ENCODE data around the gene CLTB.
"Not testable (repeated sequence)": the region's sequence is repeated elsewhere in the genome, so short reads cannot be mapped to it uniquely, and the experiment has no call there.

Gene CLTB

GRCh38 chr5:176415952-176416924 is at the start of gene CLTB:
Gene CLTB, minus strand, starts transcription at chr5:176416539. Its CDS starts 176 bp downstream, at chr5:176416363.
- peak; percentile 72 to 88 for DNase-seq (ENCODE audit: low read depth in 2 of 2)

GRCh38 chr5:176463113-176463764 is 46.9 kb upstream of the CLTB start:
- no peak for DNase-seq (ENCODE audit: low read depth in 2 of 2)

- no peak for DNase-seq (ENCODE audit: low read depth in 2 of 2)
Observed at GRCh38 chr5:176461349-176461748, 45.0 kb upstream of the CLTB start.

DNA sequence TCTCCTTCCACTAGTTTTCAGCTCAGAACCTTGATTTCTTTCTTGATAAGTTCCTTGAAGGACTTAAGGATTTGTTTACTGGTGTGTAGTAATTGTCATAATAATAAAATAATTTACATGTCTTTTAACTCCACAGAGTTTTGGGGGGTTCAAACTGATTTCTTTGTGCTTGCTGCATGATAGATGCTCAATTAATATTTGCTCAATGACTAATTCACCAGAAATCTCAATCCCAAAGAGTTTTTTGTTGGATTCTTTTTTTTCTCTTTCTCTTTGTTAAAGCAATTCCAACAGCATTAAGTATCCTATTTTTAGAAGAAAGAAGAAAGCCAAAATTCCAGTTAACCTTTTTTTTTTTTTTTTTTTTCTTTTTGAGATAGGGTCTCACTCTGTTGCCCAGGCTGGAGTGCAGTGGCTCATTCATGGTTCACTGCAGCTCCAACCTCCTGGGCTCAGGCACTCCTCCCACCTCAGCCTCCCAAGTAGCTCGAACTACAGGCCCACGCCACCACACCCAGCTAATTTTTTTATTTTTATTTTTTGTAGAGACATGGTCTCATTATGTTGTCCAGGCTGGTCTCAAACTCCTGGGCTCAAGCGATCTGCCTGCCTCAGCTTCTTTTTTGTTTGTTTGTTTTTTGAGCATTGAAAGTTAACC is 42.7 kb upstream of the CLTB start:
- DNase-seq (ENCODE audit: low read depth in 2 of 2) = no peak

- DNase-seq (ENCODE audit: low read depth in 2 of 2) = no peak
Observed at GRCh38 chr5:176454724-176455394, 38.5 kb upstream of the CLTB start.

DNA sequence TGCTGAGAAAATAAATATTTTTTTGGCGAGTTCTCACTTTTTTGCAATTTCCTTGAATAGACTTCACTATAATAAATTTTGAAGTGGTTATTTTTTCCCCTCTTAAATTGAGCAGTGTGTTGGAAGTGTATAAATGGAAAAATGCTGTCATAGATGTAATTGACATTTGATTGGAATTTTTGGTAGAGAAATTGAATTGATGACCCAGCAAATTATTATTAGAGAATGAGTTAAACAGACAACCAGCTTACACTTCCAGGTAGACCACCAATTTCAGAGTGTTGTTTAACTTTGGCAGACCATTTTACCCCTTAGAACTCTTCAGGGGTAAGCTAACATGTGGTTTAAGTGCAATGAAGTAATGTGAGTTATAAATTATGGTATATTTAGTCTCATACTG is 33.7 kb upstream of the CLTB start:
- no peak for DNase-seq (ENCODE audit: low read depth in 2 of 2)

DNA sequence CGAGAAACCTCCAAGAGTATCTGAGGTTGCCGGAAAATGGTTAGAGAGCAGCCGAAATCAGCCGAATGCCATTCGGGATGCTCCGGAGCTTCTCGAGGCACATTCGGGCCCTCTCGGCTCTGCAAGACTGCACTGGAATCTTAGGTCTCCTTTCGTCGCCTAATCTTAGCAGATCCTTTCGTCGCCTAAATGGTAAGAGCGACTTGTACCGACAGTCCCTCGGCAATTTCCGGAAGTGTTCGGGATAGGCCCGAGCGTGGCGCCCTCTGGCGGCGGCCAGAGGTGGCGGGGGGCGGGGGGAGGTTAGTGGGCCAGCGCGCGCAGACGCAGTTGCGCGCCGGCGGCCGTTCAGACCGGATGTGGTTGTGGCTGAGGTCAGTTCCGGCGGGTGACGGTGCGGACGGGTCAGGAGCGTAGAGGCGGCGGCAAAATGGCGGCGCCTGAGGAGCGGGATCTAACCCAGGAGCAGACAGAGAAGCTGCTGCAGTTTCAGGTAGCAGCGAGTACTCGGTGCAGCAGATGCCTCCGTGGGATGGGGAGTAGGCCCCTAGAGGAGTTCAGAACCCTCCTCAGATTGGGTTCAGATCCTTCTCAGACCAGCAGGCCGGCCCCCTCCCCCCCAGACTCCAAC is 31.8 kb upstream of the CLTB start, which contains the start of gene FAF2:
TSS of gene FAF2 (plus strand) at position 408 of the 631 bp plus-strand sequence. CDS start at position 431, 23 bp downstream.
- peak; percentile 95 to 97 for DNase-seq (ENCODE audit: low read depth in 2 of 2)

- no peak for DNase-seq (ENCODE audit: low read depth in 2 of 2)
Observed at GRCh38 chr5:176447591-176447977, 31.2 kb upstream of the CLTB start.

DNA sequence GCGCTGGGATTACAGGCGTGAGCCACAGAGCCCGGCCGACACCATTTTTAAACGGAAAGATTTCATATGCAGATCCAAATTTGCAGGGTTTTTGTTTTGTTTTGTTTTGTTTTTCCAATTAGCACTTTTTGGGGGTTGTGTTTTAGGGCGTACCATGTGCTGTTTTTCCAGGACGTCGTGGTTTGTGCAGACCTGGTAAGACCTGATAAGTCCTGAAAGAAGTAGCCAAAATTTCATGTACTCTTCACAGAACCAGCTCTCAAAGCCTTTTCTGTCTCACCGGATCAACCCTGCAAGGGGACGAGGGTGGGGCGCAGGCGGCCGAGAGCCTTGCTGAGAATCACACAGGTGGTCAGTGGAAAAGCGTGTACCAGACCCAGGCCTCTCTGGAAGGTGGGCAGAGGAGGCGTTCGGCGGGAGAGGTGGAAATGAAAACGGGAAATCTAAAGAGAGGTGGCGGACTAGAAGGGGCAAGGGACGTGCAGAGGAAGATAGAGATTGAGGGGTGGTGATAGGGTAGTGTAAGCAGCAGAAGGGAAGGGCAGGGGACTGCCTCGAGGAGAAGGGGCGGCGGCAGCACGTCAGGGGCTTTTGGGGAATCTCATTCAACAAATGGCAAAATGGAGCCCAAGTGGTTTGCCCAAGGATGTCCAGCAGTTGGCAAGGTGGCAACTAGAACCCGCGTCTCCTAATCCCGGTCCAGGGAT is 30.7 kb upstream of the CLTB start:
- DNase-seq (ENCODE audit: low read depth in 2 of 2) = no peak

GRCh38 chr5:176446028-176446665 is 29.8 kb upstream of the CLTB start:
- no peak for DNase-seq (ENCODE audit: low read depth in 2 of 2)

DNA sequence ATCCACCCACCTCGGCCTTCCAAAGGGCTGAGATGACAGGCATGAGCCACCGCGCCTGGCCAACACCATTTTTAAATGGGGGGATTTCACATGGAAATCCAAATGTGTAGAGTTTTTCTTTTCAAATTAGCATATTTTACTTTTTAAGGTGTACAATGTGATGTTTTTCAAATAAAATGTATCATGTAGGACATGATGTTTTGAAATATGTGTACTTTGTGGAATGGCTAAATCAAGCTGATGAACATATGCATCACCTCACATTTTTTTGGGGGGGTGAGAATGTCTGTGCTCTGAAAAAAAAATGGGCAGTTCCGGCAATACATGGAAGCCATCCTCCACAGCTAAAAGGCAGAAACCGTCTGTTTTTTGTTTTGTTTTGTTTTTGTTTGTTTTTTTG is 28.4 kb upstream of the CLTB start:
- no peak for DNase-seq (ENCODE audit: low read depth in 2 of 2)

- not testable (repeated sequence) for DNase-seq (ENCODE audit: low read depth in 2 of 2)
Observed at GRCh38 chr5:176442911-176443310, 26.6 kb upstream of the CLTB start.

GRCh38 chr5:176441921-176442323 is 25.6 kb upstream of the CLTB start:
- no peak for DNase-seq (ENCODE audit: low read depth in 2 of 2)

- no peak for DNase-seq (ENCODE audit: low read depth in 2 of 2)
Observed at GRCh38 chr5:176440927-176441706, 24.8 kb upstream of the CLTB start.

DNA sequence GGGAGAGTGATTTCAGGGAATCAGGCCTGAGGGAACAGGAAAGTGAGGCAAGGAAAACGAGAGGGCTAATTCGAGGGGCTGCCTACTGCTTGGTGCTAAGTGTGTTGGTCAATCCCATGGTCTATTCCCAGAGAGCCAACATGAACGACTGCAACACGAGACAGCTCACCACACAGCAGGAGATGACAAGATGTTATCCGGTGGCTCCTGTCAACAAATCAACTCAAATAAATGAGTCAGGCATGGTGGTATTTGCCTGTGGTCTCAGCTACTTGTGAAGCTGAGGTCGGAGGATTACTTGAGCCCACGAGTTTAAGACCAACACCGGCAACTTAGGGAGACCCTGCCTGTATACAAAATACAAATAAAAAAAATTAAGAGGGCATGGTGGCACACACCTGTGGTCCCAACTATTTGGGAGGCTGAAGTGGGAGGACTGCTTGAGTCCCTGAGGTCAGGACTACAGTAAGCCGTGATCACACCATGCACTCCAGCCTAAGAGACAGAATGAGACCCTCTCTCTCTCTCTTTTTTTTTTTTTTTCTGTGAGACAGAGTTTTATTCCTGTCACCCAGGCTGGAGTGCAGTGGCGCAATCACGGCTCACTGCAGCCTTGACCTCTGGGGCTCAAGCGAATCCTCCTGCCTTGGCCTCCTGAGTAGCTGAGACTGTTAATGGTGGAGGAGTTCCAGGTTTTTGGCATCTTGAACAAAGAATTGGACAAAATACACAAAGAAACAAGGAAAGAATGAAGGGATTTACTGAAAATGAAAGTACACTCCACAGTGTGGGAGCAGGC is 22.8 kb upstream of the CLTB start:
- DNase-seq (ENCODE audit: low read depth in 2 of 2) = no peak

- no peak for DNase-seq (ENCODE audit: low read depth in 2 of 2)
Observed at GRCh38 chr5:176436656-176437055, 20.3 kb upstream of the CLTB start.

DNA sequence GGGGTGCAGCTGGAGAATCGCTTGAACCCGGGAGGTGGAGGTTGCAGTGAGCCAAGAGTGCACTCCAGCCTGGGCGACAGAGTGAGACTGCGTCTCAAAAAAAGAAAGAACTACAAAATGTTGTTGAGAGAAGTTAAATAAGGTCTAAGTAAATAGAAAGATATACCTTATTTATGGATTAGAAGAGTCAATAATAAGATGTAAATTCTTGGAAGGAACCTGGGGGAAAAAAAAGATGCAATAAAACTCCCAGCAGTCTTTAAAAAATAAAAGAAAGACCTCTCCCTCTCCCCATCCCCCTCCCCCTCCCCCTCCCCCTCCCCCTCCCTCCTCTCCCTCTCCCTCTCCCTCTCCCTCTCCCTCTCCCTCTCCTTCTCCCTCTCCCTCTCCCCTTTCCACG is 16.4 kb upstream of the CLTB start:
- DNase-seq (ENCODE audit: low read depth in 2 of 2) = no peak

- no peak for DNase-seq (ENCODE audit: low read depth in 2 of 2)
Observed at GRCh38 chr5:176429972-176430371, 13.6 kb upstream of the CLTB start.

- DNase-seq (ENCODE audit: low read depth in 2 of 2) = no peak
Observed at GRCh38 chr5:176427971-176428370, 11.6 kb upstream of the CLTB start.
